Stimulated activated CD8-positive, alpha-beta memory T cell treated with anti-CD3 and anti-CD28 coated beads, Interleukin-15, amount 100 ng/mL, for 1 hour (primary cell): Measurements from ENCODE around the gene PSD.

Experiments
- DNase-seq: peaks from one replicate; pipeline ENCODE4 v3.0.0-alpha.2; 2020; ENCODE audit warnings: low read depth

The PSD gene

DNA sequence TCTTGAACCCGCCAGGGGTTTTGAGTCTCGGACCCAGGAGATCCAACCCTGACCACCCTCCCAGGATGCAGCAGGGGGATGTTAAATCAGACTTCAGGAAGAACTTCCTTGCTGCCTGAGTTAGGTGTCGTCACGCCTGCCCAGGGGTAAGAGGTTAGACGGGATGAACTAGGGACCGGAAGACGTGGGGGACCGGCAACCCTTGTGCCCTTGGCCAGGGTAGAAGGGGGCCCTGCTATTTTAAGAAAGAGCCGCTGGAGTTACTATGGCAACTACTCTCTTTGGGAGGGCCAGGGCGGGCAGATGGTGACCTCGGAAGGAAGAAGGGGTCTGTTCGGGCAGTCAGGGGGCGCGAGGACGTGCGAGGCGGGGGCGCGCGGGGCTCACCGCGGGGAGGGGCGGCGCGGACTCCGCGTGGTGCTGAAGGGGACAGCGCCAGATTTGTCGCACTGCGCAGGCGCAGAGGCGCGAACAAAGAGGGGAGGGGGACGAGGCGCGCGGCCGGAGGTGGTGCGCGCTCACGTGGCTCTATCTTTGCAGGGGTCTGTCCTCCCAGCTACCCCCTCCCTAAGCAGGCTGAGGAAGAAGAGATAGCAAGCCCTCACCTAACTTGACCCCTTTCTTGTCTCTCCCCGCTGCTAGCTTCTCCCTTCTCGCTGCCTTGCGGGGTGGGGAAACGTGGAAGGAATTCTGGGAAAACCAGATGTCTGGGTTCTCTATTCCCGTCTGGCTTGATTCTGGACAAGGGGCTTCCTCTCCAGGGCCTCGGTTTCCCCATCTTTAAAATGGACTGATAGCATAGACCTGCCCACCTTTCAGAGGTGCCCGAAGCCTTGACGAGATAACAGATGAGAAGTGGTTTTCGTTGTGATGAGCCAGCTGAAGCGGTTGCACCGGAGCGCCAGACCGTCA is 940 bp upstream of the PSD start:
- peak; percentile 52 for DNase-seq

DNA sequence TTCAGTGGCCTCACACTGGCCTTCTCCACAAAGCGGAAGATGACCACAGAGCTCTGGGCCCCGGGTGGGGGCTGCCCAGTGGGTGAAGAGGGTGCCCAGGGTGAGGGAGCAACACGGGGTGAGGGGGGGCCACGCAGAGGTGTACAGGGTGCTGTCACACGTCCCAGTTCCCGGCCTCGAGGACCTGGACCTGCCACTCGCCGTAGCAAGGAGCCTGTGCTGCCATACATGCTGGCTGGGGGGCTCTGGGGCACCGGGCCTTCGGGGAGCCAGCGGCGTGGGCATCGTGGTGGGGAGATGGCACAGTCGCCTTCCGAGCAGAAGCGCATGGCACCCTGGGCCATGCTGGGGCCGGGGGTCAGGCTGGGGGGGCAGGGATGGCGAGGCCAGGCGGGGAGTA is 1.9 kb downstream of the PSD start:
- DNase-seq, result no peak

DNA sequence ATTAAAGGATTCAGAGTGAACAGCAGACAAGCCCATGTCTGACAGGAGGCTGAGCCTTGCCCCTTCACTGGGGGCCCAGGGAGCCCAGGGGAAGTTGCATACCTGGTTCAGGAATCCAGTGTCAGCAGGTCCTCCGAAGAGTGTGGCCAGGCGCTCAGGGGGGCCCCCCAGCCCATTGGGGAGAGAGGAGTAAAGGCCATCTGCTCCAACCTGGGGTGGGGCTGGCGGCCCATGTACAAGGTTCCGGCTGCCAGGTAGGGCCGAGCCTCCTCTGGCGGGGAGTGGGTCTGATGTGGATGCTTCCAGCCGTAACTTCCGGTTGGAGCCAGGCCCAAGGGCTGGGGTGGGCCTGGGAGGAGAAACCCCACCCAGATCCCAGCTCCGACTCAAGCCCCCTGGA is 2.3 kb downstream of the PSD start:
- DNase-seq, result no peak

- DNase-seq, result no peak
Measured at GRCh38 chr10:102414749-102415148, 3.8 kb downstream of the PSD start.

DNA sequence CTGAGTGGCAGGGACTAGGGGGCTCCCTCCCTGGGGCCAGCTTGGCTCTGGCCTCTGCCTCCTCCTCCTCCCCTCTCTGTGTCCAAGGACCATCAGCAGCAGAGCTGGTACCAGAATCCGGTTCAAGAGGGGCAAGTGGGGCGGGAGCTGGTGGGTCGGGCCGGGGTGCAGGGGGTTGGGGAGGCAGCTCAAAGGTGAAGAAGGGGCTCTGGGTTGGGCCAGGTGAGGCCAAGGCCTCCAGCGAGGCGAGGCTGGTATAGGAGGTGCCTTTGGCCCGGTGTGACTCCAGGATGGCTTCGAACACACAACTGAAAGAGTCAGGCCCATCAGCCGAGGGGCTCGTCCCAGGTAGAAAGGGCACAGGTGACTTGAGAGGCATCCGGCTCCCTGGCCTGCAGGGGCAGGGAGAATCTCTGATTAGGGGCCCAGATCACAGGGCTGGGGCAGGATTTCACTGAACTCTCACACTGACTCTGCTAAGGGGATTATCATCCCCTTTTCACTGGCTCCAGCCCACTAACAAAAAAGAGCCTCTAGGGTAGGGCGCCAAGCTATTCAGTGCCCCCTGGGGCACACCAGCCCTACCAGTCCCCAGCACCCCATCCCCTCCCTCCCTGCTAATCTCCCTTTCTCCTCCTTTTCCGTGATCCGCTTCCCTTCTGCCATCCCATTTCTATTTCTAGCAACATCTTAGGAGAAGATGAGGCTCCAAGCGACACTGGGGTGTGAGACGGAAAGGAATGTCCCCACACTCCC is 4.6 kb downstream of the PSD start:
- no peak for DNase-seq

DNA sequence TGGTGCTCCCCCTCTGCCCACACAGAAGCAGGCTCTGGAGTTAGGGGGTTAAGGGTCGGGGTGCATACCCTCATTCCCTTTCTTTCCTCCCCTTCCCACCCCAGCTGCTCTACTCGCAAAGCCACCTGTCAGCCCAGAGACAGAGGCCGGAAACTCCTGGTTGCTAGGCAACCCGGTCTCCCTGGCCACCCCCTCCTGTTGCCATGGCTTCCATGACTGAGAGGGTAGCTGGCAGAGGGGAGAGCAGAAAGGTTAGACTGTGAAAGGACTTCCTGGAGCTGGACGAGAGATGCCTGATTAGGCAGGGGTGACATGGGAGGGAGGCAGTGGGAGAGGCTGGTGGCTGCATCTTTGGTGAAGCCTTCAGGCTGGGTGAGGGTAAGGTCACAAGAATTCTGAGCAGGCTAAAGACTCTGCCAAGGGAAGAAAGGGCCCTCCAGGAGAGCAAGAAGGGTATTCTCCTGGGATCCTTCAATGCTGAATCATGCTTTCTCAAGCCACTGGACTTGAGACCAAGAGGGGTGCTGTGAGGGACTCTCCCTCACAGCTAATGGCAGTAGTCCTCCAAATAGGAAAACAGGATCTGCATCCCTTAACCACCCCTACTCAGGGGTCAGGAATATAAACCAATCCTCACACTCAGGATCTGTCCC is 5.4 kb downstream of the PSD start:
- DNase-seq, result no peak

GRCh38 chr10:102412293-102412692 is 6.3 kb downstream of the PSD start:
- DNase-seq, result no peak

DNA sequence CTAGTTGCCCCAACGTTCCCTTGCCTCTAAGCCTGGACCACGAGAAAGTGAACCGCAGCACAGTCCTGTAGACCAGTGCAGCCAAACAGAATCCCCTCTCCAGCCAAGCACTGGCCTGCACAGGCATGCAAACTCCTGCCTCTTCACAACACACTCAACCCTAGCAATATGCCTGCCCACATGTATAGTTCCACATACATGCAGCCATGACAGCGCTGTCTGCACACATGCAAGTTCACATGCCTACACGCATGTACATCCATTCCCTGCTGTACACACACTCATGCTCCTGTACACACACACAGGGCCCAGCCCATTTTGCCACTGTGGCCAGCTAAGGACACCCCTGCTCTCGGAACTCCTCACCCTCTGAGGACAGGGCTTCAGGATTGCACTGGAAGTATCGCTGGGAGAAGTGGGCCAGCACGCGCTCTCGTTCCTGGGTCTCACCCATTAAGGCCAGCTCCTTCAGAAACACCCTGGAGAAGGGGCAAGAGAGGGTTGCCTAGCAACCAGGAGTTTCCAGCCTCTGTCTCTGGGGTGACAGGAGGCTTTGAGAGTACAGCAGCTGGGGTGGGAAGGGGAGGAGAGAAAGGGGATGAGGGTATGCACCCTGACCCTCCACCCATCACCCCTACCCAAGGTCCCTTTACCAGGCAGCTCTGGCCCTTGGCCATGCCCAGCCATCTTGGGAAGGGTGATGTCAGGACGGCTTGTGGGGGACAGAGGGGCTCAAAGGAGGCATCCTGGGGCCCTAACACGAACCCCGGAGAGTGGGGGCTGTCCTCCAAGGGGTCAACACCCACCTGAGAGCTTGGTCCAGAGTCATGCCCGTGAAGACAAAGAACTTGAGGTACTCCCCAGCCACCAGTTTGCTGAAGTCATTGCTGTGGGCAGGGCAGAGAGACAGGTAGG is 7.0 kb downstream of the PSD start:
- DNase-seq, result no peak

- DNase-seq, result no peak
Measured at GRCh38 chr10:102410429-102411073, 8.0 kb downstream of the PSD start.

DNA sequence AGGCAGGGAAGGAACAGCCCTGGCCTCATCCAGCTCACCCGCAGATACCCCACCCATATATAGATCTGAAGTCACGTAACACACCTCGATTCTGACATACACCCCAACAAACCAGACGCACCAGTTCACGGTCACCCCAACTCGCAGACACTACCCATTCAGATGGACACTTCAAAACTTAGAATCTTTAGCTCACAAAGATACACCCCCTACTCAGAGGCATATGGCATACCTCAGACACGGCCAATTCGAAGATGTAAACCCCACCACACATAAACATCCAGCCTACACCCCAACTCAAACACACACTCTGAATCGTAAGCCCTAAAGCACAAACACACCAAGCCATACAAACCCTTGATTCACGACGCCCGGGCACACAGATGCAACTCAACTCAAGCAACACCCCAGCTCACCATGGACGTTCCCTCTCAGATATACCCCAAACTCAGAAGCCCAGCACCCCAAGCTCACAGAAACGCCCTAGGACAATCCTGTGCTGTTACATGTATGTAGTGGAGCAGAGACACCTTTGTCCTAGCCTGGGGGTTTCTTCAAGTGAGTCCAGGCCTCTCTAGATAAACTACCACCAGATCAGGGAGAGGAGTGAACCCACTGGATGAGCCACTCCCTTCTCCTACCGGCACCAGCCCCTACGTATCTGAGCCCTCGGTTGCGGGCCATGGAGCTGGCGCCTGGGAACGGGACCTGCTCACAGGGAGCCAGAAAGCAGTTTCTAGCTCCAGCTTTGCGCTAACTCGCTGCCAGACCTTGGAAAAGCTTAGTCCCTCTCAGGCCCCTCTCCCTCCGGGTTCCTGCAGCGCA is 8.8 kb downstream of the PSD start:
- DNase-seq, result no peak

DNA sequence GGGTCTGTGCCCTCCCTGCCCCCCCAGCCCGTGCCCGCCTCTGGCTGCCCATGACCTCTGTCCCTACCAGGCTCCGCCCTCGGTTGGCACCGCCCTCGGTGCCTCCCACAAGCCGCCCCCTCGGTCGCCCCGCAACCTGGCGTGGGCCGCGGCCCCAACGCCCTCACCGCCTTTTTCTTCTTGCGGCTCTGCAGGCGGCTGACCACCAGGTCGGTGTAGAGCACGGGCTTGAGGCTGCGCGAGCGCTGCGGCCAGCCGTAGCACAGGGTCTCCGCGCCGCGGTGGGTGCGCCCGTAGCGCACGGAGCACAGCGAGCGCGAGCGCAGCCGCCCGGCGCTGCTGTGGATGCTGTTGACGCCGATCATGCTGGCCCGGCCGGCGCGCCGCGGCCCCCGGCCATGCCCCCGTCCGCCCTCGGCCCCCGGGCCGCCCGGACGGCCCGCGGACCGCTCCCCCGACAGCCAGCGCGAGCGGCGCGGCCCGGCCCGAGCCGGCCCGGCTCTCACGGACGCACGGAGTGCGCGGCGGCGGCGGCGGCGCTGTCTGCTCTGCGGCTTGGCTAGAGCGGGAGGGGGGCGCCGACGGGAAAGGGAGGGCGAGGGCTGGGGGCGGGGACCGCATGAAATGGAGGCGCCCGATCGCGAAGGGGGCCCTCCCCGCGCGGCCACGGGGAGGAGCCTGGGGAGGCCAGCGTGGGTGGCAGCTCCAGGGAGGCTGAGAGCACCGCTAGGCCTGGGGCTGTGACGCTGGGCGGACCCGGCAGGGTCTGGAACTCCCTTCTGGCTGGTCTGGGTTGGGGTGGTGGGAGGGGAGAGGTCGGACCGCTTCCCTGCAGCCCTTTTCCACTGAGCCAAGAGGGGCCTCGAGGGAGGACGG is 9.6 kb downstream of the PSD start:
- DNase-seq, result no peak

GRCh38 chr10:102408131-102408727 is 10.4 kb downstream of the PSD start:
- no peak for DNase-seq

- DNase-seq, result no peak
Measured at GRCh38 chr10:102407425-102408130, 11.0 kb downstream of the PSD start.

DNA sequence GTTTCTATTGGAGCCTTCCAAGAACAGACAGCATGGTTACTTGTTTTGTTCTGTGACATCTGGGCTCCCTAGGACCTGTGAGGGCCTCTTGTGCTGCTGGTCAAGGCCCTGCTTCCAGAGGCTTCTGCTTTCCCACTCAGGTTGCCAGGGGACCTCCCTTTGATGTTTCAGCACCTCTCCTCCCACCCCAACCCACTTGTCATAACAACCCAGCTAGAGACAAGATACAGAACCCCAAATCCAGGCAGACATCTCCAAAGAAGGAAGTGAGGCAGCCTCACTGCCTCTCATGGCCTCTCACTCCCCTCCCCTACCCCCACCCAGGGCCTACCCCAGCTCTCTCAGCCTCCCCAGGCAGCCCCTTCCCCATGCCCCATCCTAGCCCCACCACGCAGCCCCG is 11.8 kb downstream of the PSD start:
- DNase-seq, result no peak

DNA sequence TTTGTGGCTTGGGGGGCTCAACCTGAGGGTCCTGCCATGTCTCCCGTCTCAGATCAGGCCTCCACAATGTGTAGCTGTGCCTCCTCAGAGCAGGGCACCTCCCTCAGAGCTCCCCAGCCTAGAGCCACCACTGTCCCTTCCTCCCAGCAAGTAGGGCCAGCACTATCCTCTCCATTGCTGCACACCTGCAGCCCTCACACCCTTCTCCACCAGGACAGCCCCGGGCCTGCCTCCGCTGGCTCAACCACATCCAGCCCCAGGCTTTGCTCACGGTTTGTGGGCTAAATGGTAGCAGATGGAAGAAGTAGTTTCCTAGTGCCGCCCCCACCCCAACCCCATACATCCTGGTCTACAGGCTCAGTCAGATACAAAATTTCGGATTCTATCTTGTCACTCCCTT is 13.0 kb downstream of the PSD start:
- DNase-seq, result no peak

DNA sequence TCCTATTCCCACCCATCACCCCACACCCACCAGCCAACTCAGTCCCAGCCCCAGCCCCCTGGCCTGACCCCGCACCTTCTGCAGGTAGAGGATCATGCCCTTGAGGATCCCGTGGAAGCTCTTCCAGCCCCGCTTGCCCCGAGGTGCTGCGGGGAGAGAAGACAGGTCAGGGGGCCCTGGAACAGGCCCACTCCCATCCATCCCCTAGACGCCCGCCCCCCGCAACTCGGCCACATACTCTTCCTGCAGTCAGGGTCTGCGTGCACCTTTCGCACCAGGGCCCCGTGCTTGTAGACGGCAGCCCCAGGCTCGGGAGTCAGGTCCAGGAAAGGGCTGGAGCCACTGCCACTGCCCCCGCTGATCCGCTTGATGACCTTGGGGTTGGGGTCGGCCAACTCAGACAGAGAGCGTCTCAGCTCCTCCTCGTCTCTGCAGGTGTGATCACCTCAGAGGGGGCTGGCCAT is 13.4 kb downstream of the PSD start:
- DNase-seq, result no peak

- no peak for DNase-seq
Measured at GRCh38 chr10:102404361-102405107, 14.1 kb downstream of the PSD start.
